ENCODE data around the gene ZCWPW1. TPM values are rescaled to one million over a fixed set of nuclear protein-coding genes. Genes with fewer than 3 reads are reported as not detected.
A peak's percentile ranks its signal among the peaks of the same experiment; 100 is the strongest.
"Not testable (repeated sequence)": the region's sequence is repeated elsewhere in the genome, so short reads cannot be mapped to it uniquely, and the experiment has no call there.

The ZCWPW1 gene
- total and polyA plus RNA-seq, 2 donors (not counting 1 experiment from before 2014, with no cell fraction given): 11.3 to 28.0 TPM

DNA sequence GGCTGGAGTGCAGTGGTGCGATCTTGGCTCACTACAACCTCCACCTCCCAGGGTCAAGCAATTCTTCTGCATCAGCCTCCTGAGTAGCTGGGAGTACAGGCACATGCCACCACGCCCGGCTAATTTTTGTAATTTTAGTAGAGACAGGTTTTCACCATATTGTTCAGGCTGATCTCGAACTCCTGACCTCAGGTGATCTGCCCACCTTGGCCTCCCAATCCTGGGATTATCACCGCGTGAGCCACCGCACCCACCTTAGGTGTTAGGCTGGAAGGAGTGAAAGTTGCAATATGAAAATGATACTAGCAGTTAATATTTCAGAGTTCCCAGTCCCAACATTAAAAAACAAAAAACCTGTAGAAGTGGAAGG is 62.5 kb downstream of the ZCWPW1 start:
- 78% methylated on average over 1 of the region's 7 CpGs for WGBS (ENCODE audit: insufficient coverage)
- H3K27ac ChIP-seq (ENCODE audit: low read length in 2 of 2): peak overlapping the region; percentile 97 to 99
- peak overlapping the region; percentile 51 for H3K4me3 Mint-ChIP-seq
- H3K9me3 Mint-ChIP-seq (ENCODE audit: insufficient read depth); H2AFZ ChIP-seq (ENCODE audit: insufficient read depth, low read depth, low read length, poor library complexity, severe bottlenecking); H3K79me2 ChIP-seq (ENCODE audit: control insufficient read depth, insufficient read depth, low read length); DNase-seq; H3K4me3 ChIP-seq (ENCODE audit: control extremely low read depth in 1 of 5, extremely low read depth in 1 of 5, insufficient read depth in 1 of 5, low read depth in 2 of 5, low read length in 4 of 5); H3K27me3 ChIP-seq (replicated peaks in 1 of 4; ENCODE audit: control extremely low read depth in 1 of 4, control insufficient read depth in 3 of 4, insufficient read depth in 4 of 4, low read length in 3 of 4); intact Hi-C loops (cut with micrococcal nuclease); H3K9me3 ChIP-seq (ENCODE audit: control extremely low read depth in 1 of 3, control insufficient read depth in 2 of 3, insufficient read depth in 1 of 3, low read length in 2 of 3); ATAC-seq (ENCODE audit: low read depth); H3K27me3 Mint-ChIP-seq; H3K9ac ChIP-seq (ENCODE audit: low read length); H4K20me1 ChIP-seq (ENCODE audit: control insufficient read depth, insufficient read depth, low read length, poor library complexity, severe bottlenecking): not testable (repeated sequence)
- peaks cover 0 to 22% of the 10 kb centered on the region in 2 experiments for H3K36me3 ChIP-seq (replicated peaks in 1 of 2; ENCODE audit: control extremely low read depth in 1 of 2, control insufficient read depth in 1 of 2, extremely low read depth in 1 of 2, insufficient read depth in 2 of 2, low read length in 1 of 2)
- H3K27ac Mint-ChIP-seq: peak overlapping the region; percentile 99
- H3K4me1 ChIP-seq (ENCODE audit: control insufficient read depth in 2 of 2, insufficient read depth in 2 of 2, low read length in 2 of 2): peaks cover 58 to 62% of the 10 kb centered on the region in 2 donors
- peak overlapping the region; percentile 72 for H3K4me2 ChIP-seq (replicated peaks; ENCODE audit: low read depth, low read length, poor library complexity, severe bottlenecking)
- ChIA-PET CTCF (interaction anchor here (0.6 to 2.3 kb wide), 6 partner anchors 19 to 59 kb away, joined by 3 to 21 read pairs (median 4); no protein-coding TSS in a partner anchor), POLR2A (interaction anchor here (0.7 to 1.0 kb wide), 2 partner anchors 31 to 114 kb away, joined by 5 to 9 read pairs; no protein-coding TSS in a partner anchor)
- H3K4me1 Mint-ChIP-seq: peaks cover 64% of the 10 kb centered on the region

DNA sequence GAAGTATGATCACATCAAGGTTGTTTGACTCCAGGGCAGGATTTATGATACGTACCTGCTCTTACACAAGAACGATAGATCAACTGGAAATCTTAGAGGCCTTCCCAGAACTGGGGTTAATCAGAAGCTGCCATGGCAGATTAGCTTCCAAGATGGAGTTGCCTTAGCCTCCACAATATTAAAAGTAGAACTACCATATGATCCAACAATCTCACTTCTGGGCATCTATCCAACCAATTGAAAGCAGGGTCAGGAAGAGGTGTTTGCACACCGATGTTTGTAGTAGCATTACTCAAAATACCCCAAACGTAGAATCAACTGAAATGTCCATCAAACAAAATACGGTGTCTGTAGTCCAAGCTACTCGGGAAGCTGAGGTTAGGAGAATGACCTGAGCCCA is 64.0 kb downstream of the ZCWPW1 start:
- H3K4me1 Mint-ChIP-seq: peaks cover 56% of the 10 kb centered on the region
- H3K27ac ChIP-seq (ENCODE audit: low read length in 2 of 2): no peak overlapping the region
- DNase-seq (no peak), ATAC-seq (ENCODE audit: low read depth) (no peak)
- no peak overlapping the region for H2AFZ ChIP-seq (ENCODE audit: insufficient read depth, low read depth, low read length, poor library complexity, severe bottlenecking)
- ChIA-PET CTCF (interaction anchor here (2.3 kb wide), 1 partner anchor 43 kb away, joined by 21 read pairs; no protein-coding TSS in a partner anchor), POLR2A (no interaction called here)
- H3K4me1 ChIP-seq (ENCODE audit: control insufficient read depth in 2 of 2, insufficient read depth in 2 of 2, low read length in 2 of 2): peaks cover 43 to 47% of the 10 kb centered on the region in 2 donors
- no peaks in the 10 kb centered on the region for H3K27me3 ChIP-seq (replicated peaks in 1 of 4; ENCODE audit: control extremely low read depth in 1 of 4, control insufficient read depth in 3 of 4, insufficient read depth in 4 of 4, low read length in 3 of 4)
- intact Hi-C loops (cut with micrococcal nuclease): no loop called here
- WGBS (ENCODE audit: insufficient coverage): 100% methylated on average over 2 of the region's 6 CpGs
- H3K9me3 Mint-ChIP-seq (ENCODE audit: insufficient read depth): no peaks in the 10 kb centered on the region
- H3K4me3 ChIP-seq (ENCODE audit: control extremely low read depth in 1 of 5, extremely low read depth in 1 of 5, insufficient read depth in 1 of 5, low read depth in 2 of 5, low read length in 4 of 5): no peak overlapping the region
- H3K4me2 ChIP-seq (replicated peaks; ENCODE audit: low read depth, low read length, poor library complexity, severe bottlenecking): no peak overlapping the region
- peaks cover 0 to 32% of the 10 kb centered on the region in 2 experiments for H3K36me3 ChIP-seq (replicated peaks in 1 of 2; ENCODE audit: control extremely low read depth in 1 of 2, control insufficient read depth in 1 of 2, extremely low read depth in 1 of 2, insufficient read depth in 2 of 2, low read length in 1 of 2)
- H3K27ac Mint-ChIP-seq: peak overlapping the region; percentile 39
- no peaks in the 10 kb centered on the region for H3K9me3 ChIP-seq (ENCODE audit: control extremely low read depth in 1 of 3, control insufficient read depth in 2 of 3, insufficient read depth in 1 of 3, low read length in 2 of 3)
- no peak overlapping the region for H3K9ac ChIP-seq (ENCODE audit: low read length)
- H3K79me2 ChIP-seq (ENCODE audit: control insufficient read depth, insufficient read depth, low read length): no peaks in the 10 kb centered on the region
- H4K20me1 ChIP-seq (ENCODE audit: control insufficient read depth, insufficient read depth, low read length, poor library complexity, severe bottlenecking): no peaks in the 10 kb centered on the region
- H3K27me3 Mint-ChIP-seq: no peaks in the 10 kb centered on the region
- H3K4me3 Mint-ChIP-seq: no peak overlapping the region
- TF ChIP-seq, protein P1, sequence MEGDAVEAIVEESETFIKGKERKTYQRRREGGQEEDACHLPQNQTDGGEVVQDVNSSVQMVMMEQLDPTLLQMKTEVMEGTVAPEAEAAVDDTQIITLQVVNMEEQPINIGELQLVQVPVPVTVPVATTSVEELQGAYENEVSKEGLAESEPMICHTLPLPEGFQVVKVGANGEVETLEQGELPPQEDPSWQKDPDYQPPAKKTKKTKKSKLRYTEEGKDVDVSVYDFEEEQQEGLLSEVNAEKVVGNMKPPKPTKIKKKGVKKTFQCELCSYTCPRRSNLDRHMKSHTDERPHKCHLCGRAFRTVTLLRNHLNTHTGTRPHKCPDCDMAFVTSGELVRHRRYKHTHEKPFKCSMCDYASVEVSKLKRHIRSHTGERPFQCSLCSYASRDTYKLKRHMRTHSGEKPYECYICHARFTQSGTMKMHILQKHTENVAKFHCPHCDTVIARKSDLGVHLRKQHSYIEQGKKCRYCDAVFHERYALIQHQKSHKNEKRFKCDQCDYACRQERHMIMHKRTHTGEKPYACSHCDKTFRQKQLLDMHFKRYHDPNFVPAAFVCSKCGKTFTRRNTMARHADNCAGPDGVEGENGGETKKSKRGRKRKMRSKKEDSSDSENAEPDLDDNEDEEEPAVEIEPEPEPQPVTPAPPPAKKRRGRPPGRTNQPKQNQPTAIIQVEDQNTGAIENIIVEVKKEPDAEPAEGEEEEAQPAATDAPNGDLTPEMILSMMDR (IDR thresholded peaks at IDR 0.05): no peak
- TF ChIP-seq EZH2 (IDR thresholded peaks at IDR 0.05; ENCODE audit: borderline replicate concordance, insufficient read depth, low read depth, low read length, poor library complexity, severe bottlenecking): no peak

DNA sequence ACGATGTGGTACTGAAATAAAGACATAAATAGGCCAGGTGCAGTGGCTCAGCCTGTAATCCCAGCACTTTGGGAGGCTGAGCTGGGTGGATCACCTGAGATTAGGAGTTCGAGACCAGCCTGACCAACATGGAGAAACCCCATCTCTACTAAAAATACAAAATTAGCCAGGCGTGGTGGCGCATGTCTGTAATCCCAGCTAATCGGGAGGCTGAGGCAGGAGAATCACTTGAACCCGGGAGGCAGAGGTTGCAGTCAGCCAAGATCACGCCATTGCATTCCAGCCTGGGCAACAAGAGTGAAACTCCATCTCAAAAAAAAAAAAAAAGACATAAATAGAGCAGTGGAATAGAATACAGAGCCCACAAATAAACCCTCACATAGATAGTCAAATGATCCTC is 64.7 kb downstream of the ZCWPW1 start:
- ATAC-seq (ENCODE audit: low read depth); POLR2A ChIA-PET; H3K4me3 Mint-ChIP-seq; H3K9me3 ChIP-seq (ENCODE audit: control extremely low read depth in 1 of 3, control insufficient read depth in 2 of 3, insufficient read depth in 1 of 3, low read length in 2 of 3); H3K27me3 ChIP-seq (replicated peaks in 1 of 4; ENCODE audit: control extremely low read depth in 1 of 4, control insufficient read depth in 3 of 4, insufficient read depth in 4 of 4, low read length in 3 of 4); H3K79me2 ChIP-seq (ENCODE audit: control insufficient read depth, insufficient read depth, low read length); H2AFZ ChIP-seq (ENCODE audit: insufficient read depth, low read depth, low read length, poor library complexity, severe bottlenecking); H3K27me3 Mint-ChIP-seq; H3K27ac ChIP-seq (ENCODE audit: low read length in 2 of 2); H3K27ac Mint-ChIP-seq; H3K9ac ChIP-seq (ENCODE audit: low read length); H4K20me1 ChIP-seq (ENCODE audit: control insufficient read depth, insufficient read depth, low read length, poor library complexity, severe bottlenecking); intact Hi-C loops (cut with micrococcal nuclease); H3K9me3 Mint-ChIP-seq (ENCODE audit: insufficient read depth); H3K4me2 ChIP-seq (replicated peaks; ENCODE audit: low read depth, low read length, poor library complexity, severe bottlenecking); H3K4me3 ChIP-seq (ENCODE audit: control extremely low read depth in 1 of 5, extremely low read depth in 1 of 5, insufficient read depth in 1 of 5, low read depth in 2 of 5, low read length in 4 of 5); DNase-seq: not testable (repeated sequence)
- 97% methylated on average over 5 of the region's 7 CpGs for WGBS (ENCODE audit: insufficient coverage)
- Histone ChIP-seq H3K4me1 (ENCODE audit: control insufficient read depth in 2 of 2, insufficient read depth in 2 of 2, low read length in 2 of 2) (peaks cover 39 to 46% of the 10 kb centered on the region in 2 donors), H3K36me3 (replicated peaks in 1 of 2; ENCODE audit: control extremely low read depth in 1 of 2, control insufficient read depth in 1 of 2, extremely low read depth in 1 of 2, insufficient read depth in 2 of 2, low read length in 1 of 2) (peaks cover 0 to 39% of the 10 kb centered on the region in 2 experiments)
- peaks cover 55% of the 10 kb centered on the region for H3K4me1 Mint-ChIP-seq
- CTCF ChIA-PET: interaction anchor here (2.3 kb wide), 1 partner anchor 43 kb away, joined by 21 read pairs; no protein-coding TSS in a partner anchor

Data from B cell (primary cell).